ENCODE results near the gene IBA57.

- TF ChIP-seq CTCF (IDR thresholded peaks at IDR 0.05), result no peak
- TF ChIP-seq E2F6 (IDR thresholded peaks at IDR 0.05; ENCODE audit: borderline replicate concordance, low read depth), result no peak
- TF ChIP-seq RFX5 (IDR thresholded peaks at IDR 0.05), result no peak
- no peak for TF ChIP-seq CHD2 (IDR thresholded peaks at IDR 0.05; ENCODE audit: low read length, partially characterized antibody)
- no peak for TF ChIP-seq RAD21 (conservative IDR thresholded peaks at IDR 0.05 in 1 of 2, IDR thresholded peaks at IDR 0.05 in 1 of 2)
- no peak for TF ChIP-seq CEBPB (IDR thresholded peaks at IDR 0.05)
- TF ChIP-seq MYC (IDR thresholded peaks at IDR 0.05; ENCODE audit: borderline replicate concordance, low read length), result no peak
- no peak for TF ChIP-seq EP300 (IDR thresholded peaks at IDR 0.05)
- no peak for TF ChIP-seq JUN (IDR thresholded peaks at IDR 0.05)
- TF ChIP-seq MAZ (IDR thresholded peaks at IDR 0.05; ENCODE audit: borderline replicate concordance, low read depth, low read length), result no peak
- TF ChIP-seq, protein P1, sequence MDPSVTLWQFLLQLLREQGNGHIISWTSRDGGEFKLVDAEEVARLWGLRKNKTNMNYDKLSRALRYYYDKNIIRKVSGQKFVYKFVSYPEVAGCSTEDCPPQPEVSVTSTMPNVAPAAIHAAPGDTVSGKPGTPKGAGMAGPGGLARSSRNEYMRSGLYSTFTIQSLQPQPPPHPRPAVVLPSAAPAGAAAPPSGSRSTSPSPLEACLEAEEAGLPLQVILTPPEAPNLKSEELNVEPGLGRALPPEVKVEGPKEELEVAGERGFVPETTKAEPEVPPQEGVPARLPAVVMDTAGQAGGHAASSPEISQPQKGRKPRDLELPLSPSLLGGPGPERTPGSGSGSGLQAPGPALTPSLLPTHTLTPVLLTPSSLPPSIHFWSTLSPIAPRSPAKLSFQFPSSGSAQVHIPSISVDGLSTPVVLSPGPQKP (IDR thresholded peaks at IDR 0.05; ENCODE audit: low read depth, low read length), result no peak
- TF ChIP-seq SMC3 (IDR thresholded peaks at IDR 0.05), result no peak
Measured at GRCh38 chr1:228218513-228219244, 53.1 kb downstream of the IBA57 start.

Measured in A549 (cell line).